ENCODE data around the gene KIF1C. TPM values are rescaled to one million over a fixed set of nuclear protein-coding genes. Genes with fewer than 3 reads are reported as not detected.

Gene KIF1C
- total RNA-seq, 1 donor from 2014 or later = 81.7 TPM

GRCh38 chr17:5000237-5000639 lies 2.5 kb downstream of the KIF1C start:
- Mint-ChIP-seq H3K27ac (no peak overlapping the region), H3K36me3 (peaks cover 31% of the 10 kb centered on the region), H3K4me3 (no peak overlapping the region), H3K27me3 (ENCODE audit: low read depth) (peaks cover 3% of the 10 kb centered on the region), H3K9me3 (no peaks in the 10 kb centered on the region), H3K4me1 (peaks cover 16% of the 10 kb centered on the region)
- TF ChIP-seq, protein P1, sequence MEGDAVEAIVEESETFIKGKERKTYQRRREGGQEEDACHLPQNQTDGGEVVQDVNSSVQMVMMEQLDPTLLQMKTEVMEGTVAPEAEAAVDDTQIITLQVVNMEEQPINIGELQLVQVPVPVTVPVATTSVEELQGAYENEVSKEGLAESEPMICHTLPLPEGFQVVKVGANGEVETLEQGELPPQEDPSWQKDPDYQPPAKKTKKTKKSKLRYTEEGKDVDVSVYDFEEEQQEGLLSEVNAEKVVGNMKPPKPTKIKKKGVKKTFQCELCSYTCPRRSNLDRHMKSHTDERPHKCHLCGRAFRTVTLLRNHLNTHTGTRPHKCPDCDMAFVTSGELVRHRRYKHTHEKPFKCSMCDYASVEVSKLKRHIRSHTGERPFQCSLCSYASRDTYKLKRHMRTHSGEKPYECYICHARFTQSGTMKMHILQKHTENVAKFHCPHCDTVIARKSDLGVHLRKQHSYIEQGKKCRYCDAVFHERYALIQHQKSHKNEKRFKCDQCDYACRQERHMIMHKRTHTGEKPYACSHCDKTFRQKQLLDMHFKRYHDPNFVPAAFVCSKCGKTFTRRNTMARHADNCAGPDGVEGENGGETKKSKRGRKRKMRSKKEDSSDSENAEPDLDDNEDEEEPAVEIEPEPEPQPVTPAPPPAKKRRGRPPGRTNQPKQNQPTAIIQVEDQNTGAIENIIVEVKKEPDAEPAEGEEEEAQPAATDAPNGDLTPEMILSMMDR (IDR thresholded peaks at IDR 0.05; ENCODE audit: unreplicated experiment) = no peak
- DNase-seq (ENCODE audit: low spot score in 2 of 2, unreplicated experiment in 2 of 2) = no peak

DNA sequence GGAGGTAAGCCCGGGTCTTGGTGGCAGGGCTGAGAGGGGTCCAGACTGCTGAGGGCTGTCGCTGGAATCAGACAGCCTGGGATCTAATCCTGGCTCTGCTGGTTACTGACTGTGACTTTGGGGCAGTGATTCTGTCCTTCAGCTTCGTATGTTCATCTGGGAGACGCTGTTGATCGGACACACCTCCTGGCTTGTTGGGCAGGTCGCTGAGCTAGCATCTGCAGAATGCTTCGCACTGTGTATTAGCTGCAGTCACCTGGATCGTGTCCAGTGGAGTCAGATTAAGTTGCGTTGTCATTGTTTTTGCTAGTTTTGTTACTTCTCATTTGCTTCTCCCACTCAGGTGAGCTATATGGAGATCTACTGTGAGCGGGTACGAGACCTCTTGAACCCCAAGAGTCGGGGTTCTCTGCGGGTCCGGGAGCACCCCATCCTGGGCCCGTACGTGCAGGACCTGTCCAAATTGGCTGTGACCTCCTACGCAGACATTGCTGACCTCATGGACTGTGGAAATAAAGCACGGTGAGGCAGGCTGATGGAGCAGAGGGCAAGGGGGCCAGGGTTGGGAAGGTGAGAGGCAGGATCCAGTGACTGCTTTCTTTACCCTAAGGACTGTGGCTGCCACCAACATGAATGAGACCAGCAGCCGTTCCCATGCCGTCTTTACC lies 4.5 kb downstream of the KIF1C start:
- Mint-ChIP-seq H3K36me3 (peaks cover 41% of the 10 kb centered on the region), H3K4me3 (no peak overlapping the region), H3K4me1 (peaks cover 14% of the 10 kb centered on the region), H3K27ac (no peak overlapping the region), H3K27me3 (ENCODE audit: low read depth) (no peaks in the 10 kb centered on the region), H3K9me3 (no peaks in the 10 kb centered on the region)
- no peak for DNase-seq (ENCODE audit: low spot score in 2 of 2, unreplicated experiment in 2 of 2)
- TF ChIP-seq, protein P1 (IDR thresholded peaks at IDR 0.05; ENCODE audit: unreplicated experiment) = no peak

- TF ChIP-seq, protein P1 (IDR thresholded peaks at IDR 0.05; ENCODE audit: unreplicated experiment) = no peak
- DNase-seq (ENCODE audit: low spot score in 2 of 2, unreplicated experiment in 2 of 2) = no peak
- H3K4me3 Mint-ChIP-seq = no peak overlapping the region
- H3K9me3 Mint-ChIP-seq = no peaks in the 10 kb centered on the region
- H3K27ac Mint-ChIP-seq = no peak overlapping the region
- H3K4me1 Mint-ChIP-seq = peaks cover 14% of the 10 kb centered on the region
- H3K36me3 Mint-ChIP-seq = peaks cover 50% of the 10 kb centered on the region
- H3K27me3 Mint-ChIP-seq (ENCODE audit: low read depth) = no peaks in the 10 kb centered on the region
Observed at GRCh38 chr17:5003214-5003867, 5.6 kb downstream of the KIF1C start.

DNA sequence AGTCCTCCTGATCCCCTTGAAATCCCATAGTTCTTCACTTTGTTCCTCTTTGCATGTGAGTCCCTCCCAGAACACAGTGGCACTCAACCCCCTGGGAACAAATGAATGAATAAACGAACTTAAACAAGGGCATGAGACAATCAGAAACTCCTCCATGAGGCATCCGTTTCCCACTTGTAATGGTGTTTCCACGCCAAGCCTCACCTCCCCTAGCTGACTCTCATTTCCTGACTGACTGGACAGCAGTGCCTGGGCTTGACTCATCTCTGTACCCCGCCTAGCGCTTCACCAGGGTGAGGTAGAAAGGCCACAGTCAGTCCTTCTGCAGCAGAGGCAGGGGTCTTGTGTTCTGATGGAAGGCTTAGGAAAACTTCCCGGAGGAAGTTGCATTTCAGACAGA lies 14.2 kb downstream of the KIF1C start:
- DNase-seq (ENCODE audit: low spot score in 2 of 2, unreplicated experiment in 2 of 2) = no peak
- Mint-ChIP-seq H3K36me3 (peaks cover 44% of the 10 kb centered on the region), H3K27me3 (ENCODE audit: low read depth) (no peaks in the 10 kb centered on the region), H3K9me3 (no peaks in the 10 kb centered on the region), H3K27ac (no peak overlapping the region), H3K4me1 (no peaks in the 10 kb centered on the region), H3K4me3 (no peak overlapping the region)
- TF ChIP-seq, protein P1 (IDR thresholded peaks at IDR 0.05; ENCODE audit: unreplicated experiment) = no peak

GRCh38 chr17:5014357-5014756 lies 16.6 kb downstream of the KIF1C start:
- Mint-ChIP-seq H3K4me1 (no peaks in the 10 kb centered on the region), H3K27me3 (ENCODE audit: low read depth) (no peaks in the 10 kb centered on the region), H3K9me3 (no peaks in the 10 kb centered on the region), H3K36me3 (peaks cover 30% of the 10 kb centered on the region), H3K4me3 (no peak overlapping the region), H3K27ac (no peak overlapping the region)
- TF ChIP-seq, protein P1 (IDR thresholded peaks at IDR 0.05; ENCODE audit: unreplicated experiment) = no peak
- DNase-seq (ENCODE audit: low spot score in 2 of 2, unreplicated experiment in 2 of 2) = no peak
